MM.1S (cell line): ENCODE data around the gene ZNRF3.

ENCODE experiments used
- CTCF ChIP-seq: fragments of 300-600 bp; sonication (generic); IDR thresholded peaks from 2 replicates; pipeline ENCODE4 v1.5.1; 2016; ENCODE audit warnings: antibody characterized with exemption, low read length, mixed read lengths
- EZH2 ChIP-seq: fragments of 300-600 bp; sonication (generic); optimal IDR thresholded peaks from 2 replicates; pipeline ENCODE3; 2017; ENCODE audit warnings: low read depth, mild to moderate bottlenecking, antibody characterized with exemption, low read length, mixed read lengths
- EZH2phosphoT487 ChIP-seq: fragments of 300-600 bp; sonication (generic); IDR thresholded peaks from 2 replicates; pipeline ENCODE4 v1.6.1; 2018; ENCODE audit warnings: antibody characterized with exemption, low read length

GRCh38 chr22:29030618-29031226, 147.3 kb downstream of the ZNRF3 start:
- TF ChIP-seq CTCF: no peak
- TF ChIP-seq EZH2phosphoT487: no peak
- TF ChIP-seq EZH2: no peak
